ENCODE data around the gene DNMBP. TPM values are rescaled to one million over a fixed set of nuclear protein-coding genes. Genes with fewer than 3 reads are reported as not detected.
A peak's percentile ranks its signal among the peaks of the same experiment; 100 is the strongest.

DNMBP gene
- total and polyA plus RNA-seq, 11 donors = 3.9 to 11.5 (median 6.6) TPM

DNA sequence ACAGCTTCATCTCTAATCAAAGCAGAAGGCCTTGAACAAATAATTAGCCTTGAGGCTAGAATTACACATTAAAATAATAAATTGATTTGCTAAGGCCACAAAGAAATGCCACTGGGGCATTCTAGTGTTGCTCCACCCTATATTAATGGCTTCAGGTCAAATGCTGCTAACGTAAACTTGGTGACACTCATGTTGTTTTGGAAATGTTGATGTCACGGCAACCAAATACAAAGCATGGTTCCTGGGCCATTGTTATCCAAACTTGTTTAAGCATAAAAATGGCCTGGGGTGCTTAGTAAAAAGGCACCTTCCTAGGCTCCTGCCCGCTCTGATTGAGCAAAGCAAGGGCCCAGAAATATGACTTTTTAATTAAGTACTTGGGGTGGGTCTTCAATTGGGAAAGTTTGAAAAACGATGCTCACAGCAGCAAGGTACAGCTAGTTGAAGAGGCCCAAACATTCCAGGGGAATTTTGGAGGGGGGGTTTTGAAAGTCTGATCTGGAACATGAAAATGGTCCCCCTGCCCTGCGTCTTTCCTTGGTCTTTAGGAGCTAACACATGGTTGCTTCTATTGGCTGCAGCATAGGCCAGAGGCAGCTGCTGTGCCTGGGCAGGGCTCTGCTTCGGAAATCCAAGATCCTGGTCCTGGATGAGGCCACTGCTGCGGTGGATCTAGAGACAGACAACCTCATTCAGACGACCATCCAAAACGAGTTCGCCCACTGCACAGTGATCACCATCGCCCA is 159.6 kb downstream of the DNMBP start:
- DNase-seq (no peak), ATAC-seq (peak in 1 of 4 donors; percentile 37)
- TF ChIP-seq, protein P1, sequence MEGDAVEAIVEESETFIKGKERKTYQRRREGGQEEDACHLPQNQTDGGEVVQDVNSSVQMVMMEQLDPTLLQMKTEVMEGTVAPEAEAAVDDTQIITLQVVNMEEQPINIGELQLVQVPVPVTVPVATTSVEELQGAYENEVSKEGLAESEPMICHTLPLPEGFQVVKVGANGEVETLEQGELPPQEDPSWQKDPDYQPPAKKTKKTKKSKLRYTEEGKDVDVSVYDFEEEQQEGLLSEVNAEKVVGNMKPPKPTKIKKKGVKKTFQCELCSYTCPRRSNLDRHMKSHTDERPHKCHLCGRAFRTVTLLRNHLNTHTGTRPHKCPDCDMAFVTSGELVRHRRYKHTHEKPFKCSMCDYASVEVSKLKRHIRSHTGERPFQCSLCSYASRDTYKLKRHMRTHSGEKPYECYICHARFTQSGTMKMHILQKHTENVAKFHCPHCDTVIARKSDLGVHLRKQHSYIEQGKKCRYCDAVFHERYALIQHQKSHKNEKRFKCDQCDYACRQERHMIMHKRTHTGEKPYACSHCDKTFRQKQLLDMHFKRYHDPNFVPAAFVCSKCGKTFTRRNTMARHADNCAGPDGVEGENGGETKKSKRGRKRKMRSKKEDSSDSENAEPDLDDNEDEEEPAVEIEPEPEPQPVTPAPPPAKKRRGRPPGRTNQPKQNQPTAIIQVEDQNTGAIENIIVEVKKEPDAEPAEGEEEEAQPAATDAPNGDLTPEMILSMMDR (IDR thresholded peaks at IDR 0.05) = no peak
- TF ChIP-seq POLR2A (IDR thresholded peaks at IDR 0.05) = no peak
- H3K4me1 ChIP-seq = peaks cover 0 to 12% (median 2%) of the 10 kb centered on the region in 12 donors
- peaks cover 0 to 3% (median 0%) of the 10 kb centered on the region in 12 donors for H3K9me3 ChIP-seq
- 67 to 81% (median 79%) methylated on average over 11 of the region's 11 CpGs for WGBS, 4 donors
- no peaks in the 10 kb centered on the region for H3K36me3 ChIP-seq
- H3K4me3 ChIP-seq = no peak overlapping the region
- intact Hi-C loops (cut with DNase I) = loop anchor here in 3 of 10 donors (10.0 kb wide), 2 partner anchors 55 to 165 kb away; no protein-coding TSS in a partner anchor
- no peaks in the 10 kb centered on the region for H3K27me3 ChIP-seq
- H3K27ac ChIP-seq = no peak overlapping the region

DNA sequence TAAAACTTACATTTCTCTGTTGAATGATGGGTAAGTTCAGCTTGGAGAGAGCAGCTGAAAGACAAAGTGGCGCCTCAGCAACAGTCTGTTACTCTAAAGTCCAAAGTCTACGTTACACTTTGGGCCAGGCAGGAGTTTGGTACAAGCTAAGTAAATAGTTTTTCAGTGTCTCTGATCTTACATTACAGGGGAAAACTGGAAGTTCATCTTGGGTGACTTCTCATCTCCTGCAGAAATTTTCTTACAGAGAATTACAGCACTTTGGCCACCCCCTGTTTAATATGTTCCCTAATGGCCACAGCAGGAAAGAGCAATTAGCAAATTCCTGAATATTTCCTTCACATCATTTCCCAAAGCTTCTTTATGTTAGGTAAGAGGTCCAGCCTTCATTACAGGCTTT is 160.2 kb downstream of the DNMBP start:
- H3K27me3 ChIP-seq = no peaks in the 10 kb centered on the region
- no peak overlapping the region for H3K27ac ChIP-seq
- no peak for ATAC-seq
- intact Hi-C loops (cut with DNase I) = loop anchor here in 7 of 10 donors (5.0 to 10.0 kb wide), 6 partner anchors 163 to 385 kb away; partner anchors contain the start of gene ERLIN1 (in 2 of the 7)
- DNase-seq = no peak
- H3K36me3 ChIP-seq = no peaks in the 10 kb centered on the region
- TF ChIP-seq, protein P1 (IDR thresholded peaks at IDR 0.05) = no peak
- TF ChIP-seq POLR2A (IDR thresholded peaks at IDR 0.05) = no peak
- H3K4me3 ChIP-seq = no peak overlapping the region
- H3K9me3 ChIP-seq = peaks cover 0 to 3% (median 0%) of the 10 kb centered on the region in 12 donors
- peaks cover 0 to 14% (median 2%) of the 10 kb centered on the region in 12 donors for H3K4me1 ChIP-seq
- 98 to 100% (median 99%) methylated on average over 2 of the region's 2 CpGs for WGBS, 4 donors

DNA sequence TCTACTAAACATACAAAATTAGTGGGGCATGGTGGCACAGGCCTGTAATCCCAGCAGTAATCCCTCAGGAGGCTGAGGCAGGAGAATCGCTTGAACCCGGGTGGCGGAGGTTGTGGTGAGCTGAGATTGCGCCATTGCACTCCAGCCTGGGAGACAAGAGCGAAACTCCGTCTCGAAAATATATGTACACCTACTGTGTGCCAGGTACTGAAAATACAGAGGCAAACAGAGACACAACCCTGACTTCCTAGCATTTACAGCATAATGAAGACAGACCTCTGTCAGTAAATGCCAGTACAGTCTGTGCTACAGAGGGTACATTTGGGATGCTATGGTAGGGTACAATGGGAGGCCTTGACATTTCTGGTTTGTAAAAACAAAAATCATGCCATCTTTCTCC is 160.7 kb downstream of the DNMBP start:
- H3K9me3 ChIP-seq = peaks cover 0 to 3% (median 0%) of the 10 kb centered on the region in 12 donors
- intact Hi-C loops (cut with DNase I) = loop anchor here in 7 of 10 donors (5.0 to 10.0 kb wide), 6 partner anchors 163 to 386 kb away; partner anchors contain the start of gene ERLIN1 (in 2 of the 7)
- H3K4me1 ChIP-seq = peaks cover 0 to 17% (median 2%) of the 10 kb centered on the region in 12 donors
- ATAC-seq (no peak), DNase-seq (no peak)
- no peaks in the 10 kb centered on the region for H3K27me3 ChIP-seq
- H3K36me3 ChIP-seq = no peaks in the 10 kb centered on the region
- WGBS, 4 donors = 83 to 100% (median 94%) methylated on average over 7 of the region's 7 CpGs
- H3K27ac ChIP-seq = no peak overlapping the region
- no peak for TF ChIP-seq POLR2A (IDR thresholded peaks at IDR 0.05)
- TF ChIP-seq, protein P1 (IDR thresholded peaks at IDR 0.05) = no peak
- H3K4me3 ChIP-seq = no peak overlapping the region

DNA sequence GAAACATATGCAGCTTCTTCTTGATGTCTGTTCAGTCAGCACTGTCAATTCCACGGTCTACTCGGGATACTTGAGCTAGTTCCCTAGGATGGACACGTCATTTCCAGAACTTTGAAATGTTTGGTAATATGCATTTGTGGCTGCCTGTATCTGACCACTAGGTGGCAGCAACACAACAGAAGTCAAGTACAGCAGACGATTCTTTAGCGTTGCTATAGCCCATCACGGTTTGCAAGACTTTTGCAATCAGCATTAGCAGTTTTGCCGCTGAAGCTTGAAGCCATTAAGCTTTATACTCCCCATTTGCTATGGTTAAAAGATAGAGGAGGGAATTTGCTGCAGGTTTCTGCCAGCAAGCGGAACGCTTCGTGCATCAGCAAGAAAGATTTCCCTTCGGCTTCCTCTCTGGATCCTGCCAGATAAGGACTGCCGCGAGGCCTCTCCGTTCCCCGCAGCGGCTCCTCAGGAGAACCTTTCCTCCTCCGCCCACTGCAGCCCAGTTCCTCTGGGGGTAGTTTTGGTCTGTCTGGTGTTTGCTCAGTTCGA is 163.8 kb downstream of the DNMBP start:
- H3K27ac ChIP-seq = peak overlapping the region in 1 of 12 donors; percentile 40

More for the DNA sequence above, 163.8 kb downstream of the DNMBP start:
- TF ChIP-seq, protein P1 (IDR thresholded peaks at IDR 0.05) = peak; percentile 89 to 97 (median 93)
- no peak for TF ChIP-seq POLR2A (IDR thresholded peaks at IDR 0.05)
- Histone ChIP-seq H3K9me3 (no peaks in the 10 kb centered on the region), H3K27me3 (no peaks in the 10 kb centered on the region), H3K4me1 (peaks cover 0 to 20% (median 2%) of the 10 kb centered on the region in 12 donors), H3K36me3 (no peaks in the 10 kb centered on the region), H3K4me3 (peak overlapping the region in 11 of 12 donors; percentile 0 to 53 (median 39))
- ATAC-seq = peak; percentile 84 to 97 (median 91)
- intact Hi-C loops (cut with DNase I) = loop anchor here (1.0 to 10.0 kb wide), 10 partner anchors 163 to 389 kb away; partner anchors contain the start of genes ERLIN1 (in 2 of the 10) and DNMBP (in 1 of the 10)
- peak in 4 of 5 donors; percentile 62 to 79 (median 74) for DNase-seq
- 1 to 4% (median 3%) methylated on average over 17 to 18 of the region's 18 CpGs for WGBS, 4 donors
